Ramos (cell line): ENCODE results near the gene YBX2.

Source experiments
- in situ Hi-C: fragments of 300-500 bp; cut with MboI; formaldehyde crosslinking; loops from one replicate; pipeline ENCODE4 v1.14.3; 2022; ENCODE audit warnings: low sequenced_read_pairs; ENCODE audit not compliant: unreplicated experiment

Gene YBX2

DNA sequence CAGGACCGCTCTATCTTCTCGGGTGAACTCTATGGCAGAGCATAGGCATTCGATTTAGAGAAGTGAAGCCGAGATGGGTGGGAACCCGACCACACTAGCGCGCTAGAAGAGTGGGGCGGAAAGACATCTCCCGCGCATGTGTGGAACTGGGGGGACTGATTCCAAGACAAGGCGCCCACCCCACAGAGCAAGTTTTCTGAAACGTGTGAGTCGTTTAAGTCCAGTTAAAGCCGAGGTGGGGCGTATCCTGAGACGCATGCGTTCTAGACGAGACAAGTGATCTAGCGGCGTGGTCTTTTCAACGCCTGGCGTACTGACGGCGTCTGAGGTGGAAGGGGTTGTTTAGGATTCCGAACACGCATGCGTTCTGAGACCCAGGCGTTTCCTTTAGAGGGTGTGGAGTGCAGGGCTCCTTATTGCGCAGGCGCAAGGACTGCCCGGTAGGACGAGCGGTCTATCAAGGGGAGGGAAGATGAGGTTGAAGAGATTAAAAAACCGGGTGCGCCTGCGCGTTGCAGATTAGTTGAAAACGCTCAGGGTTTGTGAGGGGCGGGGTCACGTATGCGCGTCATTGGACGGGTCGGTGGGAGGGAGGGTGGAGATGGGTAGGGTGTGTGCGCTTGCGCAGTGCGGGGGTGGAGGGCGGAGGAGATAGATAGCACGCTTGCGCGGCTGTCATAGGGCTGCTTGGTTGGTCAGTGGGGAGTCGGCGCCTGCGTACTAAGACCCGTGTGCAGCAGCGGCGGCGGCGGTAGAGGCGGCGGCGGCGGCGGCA, 12.7 kb upstream of the YBX2 start, which contains the start of gene EIF5A:
EIF5A (plus strand) TSS at position 718 of the 775 bp plus-strand sequence. CDS start 2,008 bp downstream, outside the sequence.
- in situ Hi-C loops: no loop called here

- in situ Hi-C loops: no loop called here
Observed at GRCh38 chr17:7304179-7304578, 9.7 kb upstream of the YBX2 start.

DNA sequence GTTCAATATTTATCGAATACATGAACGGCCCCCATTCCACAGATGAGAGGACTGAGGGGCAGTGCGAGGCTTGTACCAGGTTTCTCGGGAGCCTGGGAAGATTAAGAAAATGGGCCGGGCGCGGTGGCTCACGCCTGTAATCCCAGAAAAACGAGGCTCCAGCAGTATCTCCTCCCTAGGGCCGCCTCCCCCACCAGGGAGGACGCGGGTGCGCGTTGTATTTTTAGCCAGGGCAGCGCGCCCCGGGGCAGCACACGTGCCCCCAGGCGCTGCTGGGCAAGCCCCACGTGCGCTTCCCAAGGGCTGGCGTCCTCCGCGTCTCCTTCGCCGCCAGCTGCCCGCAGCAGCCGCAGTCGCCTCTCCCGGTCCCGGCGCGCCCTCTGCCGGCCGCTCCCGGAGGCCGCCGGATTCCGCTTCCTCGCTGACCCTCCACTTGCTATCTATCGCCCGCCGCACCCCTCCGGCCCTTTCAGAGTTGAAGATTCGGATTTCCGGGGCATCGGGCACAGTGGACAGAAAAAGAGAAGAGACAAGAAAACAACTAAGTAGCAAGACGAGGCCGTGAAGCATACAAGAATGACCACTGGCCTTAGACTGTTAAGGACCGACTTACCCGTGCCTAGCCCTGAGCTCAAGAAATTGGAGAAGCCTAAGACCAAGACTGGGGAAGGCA, 1.9 kb upstream of the YBX2 start:
- in situ Hi-C loops: no loop called here

DNA sequence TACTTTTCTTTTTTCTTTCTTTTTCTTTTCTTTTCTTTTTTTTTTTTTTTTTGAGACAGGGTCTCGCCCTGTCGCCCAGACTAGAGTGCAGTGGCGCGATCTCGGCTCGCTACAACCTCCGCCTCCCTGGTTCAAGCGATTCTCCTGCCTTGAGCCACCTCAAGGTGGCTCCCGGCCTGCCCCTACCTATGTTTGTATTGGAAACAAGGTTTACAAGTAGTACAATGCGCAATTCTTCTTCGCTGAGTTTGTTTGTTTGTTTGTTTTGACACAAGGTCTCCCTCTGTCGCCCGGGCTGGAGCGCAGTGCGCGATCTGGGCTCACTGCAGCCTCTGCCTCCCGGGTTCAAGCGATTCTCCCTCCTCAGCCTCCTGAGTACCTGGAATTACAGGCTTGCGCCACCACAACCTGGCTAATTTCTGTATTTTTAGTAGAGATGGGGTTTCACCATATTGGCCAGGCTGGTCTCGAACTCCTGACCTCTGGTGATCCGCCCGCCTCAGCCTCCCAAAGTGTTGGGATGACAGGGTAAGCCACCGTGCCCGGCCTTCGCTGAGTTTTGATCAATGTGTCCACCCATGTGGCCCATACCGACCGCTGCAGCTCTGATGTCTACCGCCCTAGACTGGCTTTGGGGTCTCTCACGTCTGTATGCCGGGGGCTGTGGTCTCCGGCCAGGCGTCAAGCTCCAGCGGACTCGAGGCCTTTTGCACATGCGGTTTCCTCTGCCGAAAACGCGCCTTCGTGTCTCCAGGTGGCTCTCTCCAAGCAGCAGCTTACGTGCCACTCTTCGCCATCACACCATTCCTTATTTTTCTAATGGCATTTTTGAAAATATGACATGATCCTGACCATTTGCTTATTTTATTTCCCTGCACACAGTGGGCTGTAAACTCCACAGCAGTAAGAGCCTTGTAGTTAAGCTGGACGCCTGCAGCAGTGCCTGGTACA, 1.1 kb upstream of the YBX2 start:
- in situ Hi-C loops: no loop called here

GRCh38 chr17:7293816-7294613, 424 bp downstream of the YBX2 start:
- in situ Hi-C loops: no loop called here

DNA sequence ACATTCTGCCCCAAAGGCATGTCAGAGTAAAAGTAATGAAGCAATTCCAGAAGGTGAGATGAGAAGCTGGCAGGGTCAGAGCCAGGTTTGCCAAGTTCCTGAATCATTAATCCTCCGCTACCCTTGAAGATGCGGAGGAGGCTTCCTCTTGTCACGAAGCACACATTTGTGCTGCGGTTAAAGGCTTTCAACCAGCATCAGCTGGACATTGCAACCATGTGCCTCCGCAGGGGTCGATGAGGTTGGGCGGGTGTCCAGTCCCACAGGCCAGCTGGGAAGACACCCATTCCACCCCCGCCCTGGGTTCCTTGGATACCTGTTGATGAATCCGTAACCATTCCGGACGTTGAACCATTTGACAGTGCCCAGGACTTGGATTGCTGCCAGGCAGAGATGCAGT, 1.3 kb downstream of the YBX2 start:
- in situ Hi-C loops: no loop called here

DNA sequence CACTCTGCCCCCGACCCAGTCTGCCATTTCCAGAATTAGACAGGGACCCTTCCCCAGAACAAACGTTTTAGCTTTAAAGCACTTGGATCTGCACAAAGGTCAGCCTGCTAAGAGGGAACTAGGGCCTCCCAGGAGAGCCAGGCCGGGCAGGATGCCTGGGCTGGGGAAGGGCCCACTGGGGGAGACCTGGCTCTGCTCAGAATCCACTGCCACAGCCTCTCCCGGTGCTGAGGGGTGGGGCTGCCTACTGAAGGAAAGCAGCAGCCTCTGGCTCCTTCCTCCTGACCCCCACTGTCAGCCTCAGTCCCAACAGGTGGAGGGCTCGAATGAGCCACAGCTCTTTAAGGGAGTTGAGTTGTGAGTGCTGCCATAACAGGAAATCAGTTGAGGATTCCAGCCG, 1.7 kb downstream of the YBX2 start:
- in situ Hi-C loops: no loop called here

- in situ Hi-C loops: no loop called here
Observed at GRCh38 chr17:7292194-7292593, 2.2 kb downstream of the YBX2 start.

- in situ Hi-C loops: no loop called here
Observed at GRCh38 chr17:7290685-7291084, 3.8 kb downstream of the YBX2 start.

DNA sequence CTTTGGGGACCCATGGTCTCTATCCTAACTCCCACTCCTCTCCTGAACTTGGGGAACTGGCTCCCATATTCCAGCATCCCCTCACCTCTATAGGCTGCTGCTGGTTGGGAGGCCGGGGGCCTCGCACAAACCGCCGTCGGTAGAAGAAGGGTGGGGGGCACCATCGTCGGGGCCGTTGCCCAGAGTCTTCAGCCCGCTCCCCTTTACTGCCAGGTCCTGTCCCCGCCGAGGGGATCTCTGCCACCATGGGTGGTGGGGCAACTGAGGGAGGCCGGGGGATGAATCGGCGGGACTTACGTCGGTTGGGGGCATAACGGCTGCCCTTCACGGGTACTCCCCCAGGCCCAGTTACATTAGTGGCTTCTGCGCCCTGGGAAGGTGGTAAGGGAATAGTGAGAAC, 4.3 kb downstream of the YBX2 start:
- in situ Hi-C loops: no loop called here

DNA sequence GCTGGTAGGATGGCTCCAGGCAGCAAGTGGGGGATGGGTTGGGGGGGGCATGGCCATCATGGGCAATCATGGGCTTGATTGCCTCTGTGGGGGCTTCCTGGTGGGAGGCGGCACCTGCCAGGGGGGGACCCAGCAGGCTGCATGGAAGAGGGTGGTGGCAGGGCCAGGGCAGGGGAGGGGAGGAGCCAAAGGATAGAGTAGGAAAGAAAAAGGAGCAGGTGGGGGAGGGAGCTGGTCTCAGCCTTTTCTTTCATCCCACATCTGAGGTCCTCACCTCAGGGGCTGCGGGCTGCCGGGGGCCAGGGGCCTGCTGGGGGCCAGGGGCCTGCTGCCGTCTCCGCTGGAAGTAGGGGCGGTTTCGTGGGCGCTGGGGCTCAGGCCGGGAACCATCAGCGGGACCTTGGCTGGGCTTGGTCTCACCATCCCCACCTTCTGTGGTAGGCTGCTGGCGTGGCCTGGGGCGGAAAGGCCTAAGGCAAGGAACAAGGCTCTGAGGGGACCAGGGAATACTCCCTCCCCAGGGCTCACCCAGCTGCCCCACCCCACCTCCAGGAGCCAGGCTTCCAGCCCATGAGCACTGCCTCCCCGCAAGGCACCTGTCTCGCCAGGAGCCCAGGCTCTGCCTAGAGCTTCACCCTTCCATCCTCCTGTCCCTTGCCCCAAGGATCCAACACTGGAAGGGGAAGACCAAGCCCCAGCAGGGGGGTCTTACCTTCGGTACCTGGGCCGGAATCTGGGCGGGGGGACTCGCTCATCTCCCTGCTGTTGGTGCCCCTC, 5.0 kb downstream of the YBX2 start:
- in situ Hi-C loops: no loop called here

DNA sequence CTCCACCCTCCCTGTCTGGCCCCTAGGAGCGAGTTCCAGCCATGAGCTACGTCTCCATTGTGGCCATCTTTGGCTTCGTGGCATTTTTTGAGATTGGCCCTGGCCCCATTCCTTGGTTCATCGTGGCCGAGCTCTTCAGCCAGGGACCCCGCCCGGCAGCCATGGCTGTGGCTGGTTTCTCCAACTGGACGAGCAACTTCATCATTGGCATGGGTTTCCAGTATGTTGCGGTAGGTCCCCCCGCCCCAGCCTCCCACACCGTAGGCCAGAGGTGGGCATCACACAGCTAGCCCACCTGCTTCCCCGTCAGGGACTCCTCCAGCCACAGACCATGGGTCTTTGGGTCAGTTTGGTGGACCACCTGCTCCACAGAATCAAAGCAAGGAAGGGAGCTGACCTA, 8.8 kb downstream of the YBX2 start:
- in situ Hi-C loops: no loop called here

DNA sequence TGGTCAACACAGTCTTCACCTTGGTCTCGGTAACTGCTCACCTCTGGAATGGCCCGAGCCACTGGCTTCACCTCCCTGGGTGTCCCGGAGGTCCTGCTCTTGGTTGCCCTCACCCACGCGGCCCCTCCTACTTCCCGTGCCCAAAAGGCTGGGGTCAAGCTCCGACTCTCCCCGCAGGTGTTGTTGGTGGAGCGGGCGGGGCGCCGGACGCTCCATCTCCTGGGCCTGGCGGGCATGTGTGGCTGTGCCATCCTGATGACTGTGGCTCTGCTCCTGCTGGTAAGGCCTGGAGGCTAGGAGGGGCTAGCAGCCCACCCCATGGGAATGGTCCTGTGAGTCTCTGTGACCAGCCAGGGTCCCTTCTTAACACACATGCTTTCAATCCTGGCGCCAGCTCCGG, 9.5 kb downstream of the YBX2 start:
- in situ Hi-C loops: no loop called here

DNA sequence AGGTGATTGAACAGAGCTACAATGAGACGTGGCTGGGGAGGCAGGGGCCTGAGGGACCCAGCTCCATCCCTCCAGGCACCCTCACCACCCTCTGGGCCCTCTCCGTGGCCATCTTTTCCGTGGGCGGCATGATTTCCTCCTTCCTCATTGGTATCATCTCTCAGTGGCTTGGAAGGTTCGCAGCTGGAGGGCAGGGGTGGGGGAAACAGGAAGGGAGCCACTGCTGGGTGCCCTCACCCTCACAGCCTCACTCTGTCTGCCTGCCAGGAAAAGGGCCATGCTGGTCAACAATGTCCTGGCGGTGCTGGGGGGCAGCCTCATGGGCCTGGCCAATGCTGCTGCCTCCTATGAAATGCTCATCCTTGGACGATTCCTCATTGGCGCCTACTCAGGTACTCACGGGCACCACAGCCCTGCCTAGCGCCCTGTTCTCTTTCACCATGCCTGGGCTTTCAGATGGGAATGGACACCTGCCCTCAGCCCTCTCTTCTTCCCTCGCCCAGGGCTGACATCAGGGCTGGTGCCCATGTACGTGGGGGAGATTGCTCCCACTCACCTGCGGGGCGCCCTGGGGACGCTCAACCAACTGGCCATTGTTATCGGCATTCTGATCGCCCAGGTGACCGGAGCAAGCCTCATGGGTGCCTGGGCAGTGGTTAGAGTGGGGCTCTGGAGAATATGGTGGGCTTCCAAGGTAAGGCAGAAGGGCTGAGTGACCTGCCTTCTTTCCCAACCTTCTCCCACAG, 10.8 kb downstream of the YBX2 start:
- in situ Hi-C loops: no loop called here

GRCh38 chr17:7282752-7283321, 11.6 kb downstream of the YBX2 start:
- in situ Hi-C loops: no loop called here

DNA sequence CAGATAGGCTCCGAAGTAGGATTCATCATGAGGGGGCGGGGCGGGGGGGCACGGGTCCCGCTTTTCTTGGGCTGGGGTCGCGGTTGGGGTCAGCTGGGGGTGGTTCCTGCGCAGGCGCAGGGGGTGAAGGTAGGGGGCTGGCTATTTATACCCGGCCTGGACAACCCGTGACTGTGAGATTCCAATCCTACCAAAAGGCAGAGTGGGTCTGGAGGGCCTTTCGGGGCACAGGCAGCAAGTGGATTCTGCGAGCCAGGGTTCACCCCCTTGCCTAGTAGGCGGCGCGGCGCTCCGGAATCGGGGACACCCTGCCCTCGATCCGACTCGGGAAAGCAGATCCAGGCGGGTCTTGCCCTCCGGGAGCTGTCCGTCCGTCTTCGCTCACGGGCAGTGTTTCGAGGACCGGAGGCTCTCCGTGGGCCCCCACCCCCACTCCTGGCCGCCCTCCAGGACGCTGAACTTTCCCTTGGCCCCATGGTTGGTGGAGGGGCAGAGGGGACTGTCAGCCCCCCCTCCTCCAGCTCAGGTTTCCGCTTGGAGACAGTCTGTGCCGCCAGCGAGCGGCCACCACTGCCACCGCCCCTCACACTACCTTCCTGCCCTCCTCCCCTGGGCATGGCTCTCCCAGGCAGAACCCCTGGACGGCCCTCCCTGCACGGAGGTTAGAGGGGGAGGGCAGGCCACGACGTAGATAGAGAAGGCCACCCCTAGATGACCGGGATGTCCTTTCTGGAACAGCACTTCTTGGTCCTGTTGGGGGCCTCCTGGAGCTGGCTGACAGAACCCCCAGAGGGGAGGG, 12.3 kb downstream of the YBX2 start:
- in situ Hi-C loops: no loop called here
